Measurements from ENCODE around the gene NFKBIE.

The NFKBIE gene

DNA sequence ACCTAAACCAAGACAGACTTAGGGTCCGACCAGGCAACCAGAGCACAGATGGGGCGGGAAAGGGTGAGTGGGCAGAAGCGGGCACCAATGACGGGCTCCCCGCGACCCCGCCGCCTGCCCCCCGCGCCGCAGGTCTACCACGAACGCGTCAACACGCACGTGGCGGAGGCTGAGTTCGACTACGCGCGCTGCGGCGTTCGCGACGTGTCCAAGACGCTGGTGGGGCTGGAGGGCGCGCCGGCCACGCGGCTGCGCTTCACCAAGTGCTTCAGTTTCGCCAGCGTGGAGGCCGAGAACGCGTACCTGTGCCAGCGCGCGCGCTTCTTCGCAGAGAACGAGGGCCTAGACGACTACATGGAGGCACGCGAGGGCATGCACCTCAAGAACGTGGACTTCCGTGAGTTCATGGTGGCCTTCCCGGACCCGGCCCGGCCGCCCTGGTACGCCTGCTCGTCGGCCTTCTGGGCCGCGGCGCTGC lies 10.0 kb upstream of the NFKBIE start:
- TF ChIP-seq, protein P1, sequence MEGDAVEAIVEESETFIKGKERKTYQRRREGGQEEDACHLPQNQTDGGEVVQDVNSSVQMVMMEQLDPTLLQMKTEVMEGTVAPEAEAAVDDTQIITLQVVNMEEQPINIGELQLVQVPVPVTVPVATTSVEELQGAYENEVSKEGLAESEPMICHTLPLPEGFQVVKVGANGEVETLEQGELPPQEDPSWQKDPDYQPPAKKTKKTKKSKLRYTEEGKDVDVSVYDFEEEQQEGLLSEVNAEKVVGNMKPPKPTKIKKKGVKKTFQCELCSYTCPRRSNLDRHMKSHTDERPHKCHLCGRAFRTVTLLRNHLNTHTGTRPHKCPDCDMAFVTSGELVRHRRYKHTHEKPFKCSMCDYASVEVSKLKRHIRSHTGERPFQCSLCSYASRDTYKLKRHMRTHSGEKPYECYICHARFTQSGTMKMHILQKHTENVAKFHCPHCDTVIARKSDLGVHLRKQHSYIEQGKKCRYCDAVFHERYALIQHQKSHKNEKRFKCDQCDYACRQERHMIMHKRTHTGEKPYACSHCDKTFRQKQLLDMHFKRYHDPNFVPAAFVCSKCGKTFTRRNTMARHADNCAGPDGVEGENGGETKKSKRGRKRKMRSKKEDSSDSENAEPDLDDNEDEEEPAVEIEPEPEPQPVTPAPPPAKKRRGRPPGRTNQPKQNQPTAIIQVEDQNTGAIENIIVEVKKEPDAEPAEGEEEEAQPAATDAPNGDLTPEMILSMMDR (IDR thresholded peaks at IDR 0.05) = no peak

GRCh38 chr6:44273617-44274016 lies 8.3 kb upstream of the NFKBIE start:
- TF ChIP-seq, protein P1 (IDR thresholded peaks at IDR 0.05) = no peak

GRCh38 chr6:44272999-44273566 lies 7.7 kb upstream of the NFKBIE start:
- TF ChIP-seq, protein P1 (IDR thresholded peaks at IDR 0.05) = no peak

DNA sequence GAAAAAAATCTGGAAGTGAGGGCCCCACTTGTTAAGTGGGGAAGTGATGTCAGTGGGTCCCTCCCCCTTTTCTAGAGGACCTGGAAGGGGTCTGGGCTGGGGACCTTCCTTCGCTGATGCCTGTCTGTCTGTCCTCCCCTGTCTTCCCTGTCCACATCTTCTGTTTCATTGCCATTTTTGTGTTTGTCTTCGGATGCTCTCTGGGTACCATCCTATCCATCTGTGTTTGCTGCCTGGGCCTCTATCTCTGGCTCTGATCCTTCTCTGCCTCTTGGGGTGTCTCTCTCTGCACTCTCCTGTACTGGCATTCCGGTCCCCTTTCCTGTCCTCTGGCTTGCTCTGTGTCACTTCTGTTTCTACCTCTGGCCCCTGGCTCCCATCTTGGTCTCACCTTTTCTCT lies 7.2 kb upstream of the NFKBIE start:
- TF ChIP-seq, protein P1 (IDR thresholded peaks at IDR 0.05) = no peak

DNA sequence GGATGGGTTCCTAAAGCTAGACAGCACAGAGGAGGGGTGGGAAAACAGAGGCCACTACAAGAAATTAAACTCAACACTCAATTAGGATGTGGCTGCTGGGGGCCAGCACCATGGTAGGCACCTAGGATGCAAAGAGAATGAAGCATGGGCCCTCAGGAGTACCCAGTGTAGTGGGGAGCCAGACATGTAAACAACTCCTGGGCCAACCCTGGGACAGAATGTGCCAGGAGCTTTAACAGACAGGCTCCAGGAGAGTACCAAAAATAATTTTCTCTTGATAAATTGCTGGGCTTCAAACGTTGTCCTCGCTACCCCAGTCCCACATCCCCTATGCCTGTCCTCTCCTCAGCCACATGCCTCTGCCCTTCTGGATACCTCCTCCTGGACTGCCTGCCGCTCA lies 6.6 kb upstream of the NFKBIE start:
- TF ChIP-seq, protein P1 (IDR thresholded peaks at IDR 0.05) = no peak

- TF ChIP-seq, protein P1 (IDR thresholded peaks at IDR 0.05) = no peak
These were observed 6.0 kb upstream of the NFKBIE start for GRCh38 chr6:44271406-44271723.

GRCh38 chr6:44270526-44271405 lies 5.4 kb upstream of the NFKBIE start:
- TF ChIP-seq, protein P1 (IDR thresholded peaks at IDR 0.05) = no peak

Data from LNCAP (cell line).